ENCODE data around the gene EXTL2. TPM values are rescaled to one million over a fixed set of nuclear protein-coding genes. Genes with fewer than 3 reads are reported as not detected.
"Not testable (repeated sequence)": the region's sequence is repeated elsewhere in the genome, so short reads cannot be mapped to it uniquely, and the experiment has no call there.

The EXTL2 gene
- total RNA-seq, 1 donor from 2014 or later, result 2.6 TPM

GRCh38 chr1:100936194-100936967 lies 41.7 kb upstream of the EXTL2 start:
- Histone ChIP-seq H3K4me3 (ENCODE audit: low read depth, low read length) (no peak overlapping the region), H3K27me3 (ENCODE audit: control insufficient read depth, insufficient read depth, low read length) (no peaks in the 10 kb centered on the region), H3K36me3 (ENCODE audit: control insufficient read depth, insufficient read depth, low read length) (no peaks in the 10 kb centered on the region)
- FAIRE-seq, result no peak
- TF ChIP-seq CTCF (IDR thresholded peaks at IDR 0.05; ENCODE audit: insufficient read depth, low read length, severe bottlenecking), result no peak
- DNase-seq (ENCODE audit: low read depth), result no peak

GRCh38 chr1:100933555-100933954 lies 38.9 kb upstream of the EXTL2 start:
- not testable (repeated sequence) for FAIRE-seq; H3K36me3 ChIP-seq (ENCODE audit: control insufficient read depth, insufficient read depth, low read length)

GRCh38 chr1:100931716-100932115 lies 37.1 kb upstream of the EXTL2 start:
- H3K36me3 ChIP-seq (ENCODE audit: control insufficient read depth, insufficient read depth, low read length), result no peaks in the 10 kb centered on the region
- FAIRE-seq, result no peak

More at GRCh38 chr1:100933555-100933954, 38.9 kb upstream of the EXTL2 start:
- H3K4me3 ChIP-seq (ENCODE audit: low read depth, low read length); H3K27me3 ChIP-seq (ENCODE audit: control insufficient read depth, insufficient read depth, low read length); DNase-seq (ENCODE audit: low read depth): not testable (repeated sequence)

GRCh38 chr1:100930494-100930893 lies 35.9 kb upstream of the EXTL2 start:
- DNase-seq (ENCODE audit: low read depth), result no peak
- no peak for FAIRE-seq
- Histone ChIP-seq H3K4me3 (ENCODE audit: low read depth, low read length) (no peak overlapping the region), H3K36me3 (ENCODE audit: control insufficient read depth, insufficient read depth, low read length) (peaks cover 2% of the 10 kb centered on the region), H3K27me3 (ENCODE audit: control insufficient read depth, insufficient read depth, low read length) (no peaks in the 10 kb centered on the region)
- no peak for TF ChIP-seq CTCF (IDR thresholded peaks at IDR 0.05; ENCODE audit: insufficient read depth, low read length, severe bottlenecking)

More at GRCh38 chr1:100931716-100932115, 37.1 kb upstream of the EXTL2 start:
- DNase-seq (ENCODE audit: low read depth), result no peak
- Histone ChIP-seq H3K4me3 (ENCODE audit: low read depth, low read length) (no peak overlapping the region), H3K27me3 (ENCODE audit: control insufficient read depth, insufficient read depth, low read length) (no peaks in the 10 kb centered on the region)
- TF ChIP-seq CTCF (IDR thresholded peaks at IDR 0.05; ENCODE audit: insufficient read depth, low read length, severe bottlenecking), result no peak

- FAIRE-seq, result no peak
- TF ChIP-seq CTCF (IDR thresholded peaks at IDR 0.05; ENCODE audit: insufficient read depth, low read length, severe bottlenecking), result no peak
- peaks cover 2% of the 10 kb centered on the region for H3K36me3 ChIP-seq (ENCODE audit: control insufficient read depth, insufficient read depth, low read length)
- no peak for DNase-seq (ENCODE audit: low read depth)
- no peaks in the 10 kb centered on the region for H3K27me3 ChIP-seq (ENCODE audit: control insufficient read depth, insufficient read depth, low read length)
- no peak overlapping the region for H3K4me3 ChIP-seq (ENCODE audit: low read depth, low read length)
Measured at GRCh38 chr1:100928128-100928527, 33.5 kb upstream of the EXTL2 start.

- FAIRE-seq, result no peak
- Histone ChIP-seq H3K4me3 (ENCODE audit: low read depth, low read length) (no peak overlapping the region), H3K36me3 (ENCODE audit: control insufficient read depth, insufficient read depth, low read length) (peaks cover 2% of the 10 kb centered on the region), H3K27me3 (ENCODE audit: control insufficient read depth, insufficient read depth, low read length) (no peaks in the 10 kb centered on the region)
- DNase-seq (ENCODE audit: low read depth), result no peak
- no peak for TF ChIP-seq CTCF (IDR thresholded peaks at IDR 0.05; ENCODE audit: insufficient read depth, low read length, severe bottlenecking)
Measured at GRCh38 chr1:100927276-100927675, 32.6 kb upstream of the EXTL2 start.

Data from bronchial epithelial cell (primary cell).